HL-60 (cell line): ENCODE results near the gene AP2A2.

ENCODE experiments used
- DNase-seq, 2 experiments: peaks; one replicate each; pipeline ENCODE4 v3.0.0-alpha.2; 2010 to 2020; ENCODE audit warnings: low read depth in 1 of 2, low spot score in 1 of 2
- H3K27ac ChIP-seq: fragments of 250-450 bp; sonication (Bioruptor Pico); replicated peaks from 2 replicates; pipeline ENCODE4 v1.5.1; 2020; ENCODE audit warnings: mild to moderate bottlenecking, moderate library complexity
- H3K27me3 ChIP-seq: fragments of 250-450 bp; sonication (Bioruptor Pico); 2 replicates; pipeline ENCODE4 v1.5.1; 2021; ENCODE audit warnings: mild to moderate bottlenecking, moderate library complexity; ENCODE audit not compliant: insufficient read depth, poor library complexity, severe bottlenecking
- H3K4me3 ChIP-seq: replicated peaks from 2 replicates; pipeline ENCODE4 v1.5.1; 2011; ENCODE audit warnings: mild to moderate bottlenecking, control low read depth, low read length; ENCODE audit not compliant: insufficient read depth
- CTCF ChIP-seq: IDR thresholded peaks from one replicate; pipeline ENCODE4 v1.5.1; 2011; ENCODE audit warnings: low read length, control low read depth, inconsistent platforms; ENCODE audit not compliant: insufficient read depth
- GABPA ChIP-seq: IDR thresholded peaks from 2 replicates; pipeline ENCODE4 v1.6.1; 2012; ENCODE audit warnings: low read depth
- POLR2AphosphoS5 ChIP-seq: IDR thresholded peaks from 2 replicates; pipeline ENCODE4 v1.6.1; 2012; ENCODE audit warnings: low read depth
- SPI1 ChIP-seq: IDR thresholded peaks from 2 replicates; pipeline ENCODE4 v1.6.1; 2012; ENCODE audit warnings: low read depth, mild to moderate bottlenecking, borderline replicate concordance
- TF ChIP-seq, protein P1 (sequence below): IDR thresholded peaks from 2 replicates; pipeline ENCODE4 v1.6.1; 2012; ENCODE audit warnings: low read depth; ENCODE audit not compliant: insufficient replicate concordance

The AP2A2 gene

DNA sequence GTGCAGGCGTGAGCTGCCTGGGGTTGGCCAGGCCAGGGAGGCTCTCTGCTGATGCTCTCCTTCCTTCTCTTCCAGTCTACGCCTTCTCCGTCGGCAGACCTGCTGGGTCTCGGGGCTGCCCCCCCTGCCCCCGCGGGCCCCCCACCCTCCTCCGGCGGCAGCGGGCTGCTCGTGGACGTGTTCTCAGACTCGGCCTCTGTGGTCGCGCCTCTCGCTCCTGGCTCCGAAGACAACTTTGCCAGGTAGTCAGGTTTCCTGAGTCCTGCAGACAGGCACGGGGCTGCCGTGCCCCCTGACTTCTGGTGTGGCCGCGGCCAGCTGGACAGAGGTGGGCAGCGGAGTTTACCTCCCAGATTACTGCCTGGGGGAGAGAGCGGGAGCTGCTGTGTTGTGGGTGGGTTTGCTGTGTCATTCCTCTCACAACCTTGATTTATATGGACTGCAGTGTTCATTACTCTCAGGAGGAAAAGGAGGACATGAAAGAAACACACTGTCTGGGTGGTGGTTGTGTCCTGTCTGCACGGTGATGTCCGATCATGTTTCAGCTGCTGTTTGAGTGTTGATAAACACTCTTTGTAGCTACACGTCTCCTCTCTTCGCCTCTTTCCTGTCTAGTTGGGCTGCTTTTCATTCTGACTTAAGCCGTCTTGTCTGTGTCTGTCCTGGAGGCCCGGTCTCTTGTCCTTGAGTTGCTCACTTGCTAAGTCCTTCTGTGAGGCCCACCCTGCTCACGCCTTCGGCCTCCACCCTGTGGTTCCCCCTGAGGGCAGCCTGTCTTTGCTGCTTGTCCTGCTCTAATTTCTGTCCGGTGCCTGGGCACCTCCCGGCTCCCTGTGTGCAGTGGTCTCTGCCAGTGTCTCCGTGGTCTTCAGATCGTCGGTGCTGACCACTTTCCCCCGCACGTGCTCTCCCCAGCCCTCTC, 74.9 kb downstream of the AP2A2 start:
- DNase-seq: no peak
- no peak overlapping the region for H3K4me3 ChIP-seq
- no peak overlapping the region for H3K27ac ChIP-seq
- no peaks in the 10 kb centered on the region for H3K27me3 ChIP-seq
- TF ChIP-seq POLR2AphosphoS5 (no peak), SPI1 (no peak)
- TF ChIP-seq, protein P1, sequence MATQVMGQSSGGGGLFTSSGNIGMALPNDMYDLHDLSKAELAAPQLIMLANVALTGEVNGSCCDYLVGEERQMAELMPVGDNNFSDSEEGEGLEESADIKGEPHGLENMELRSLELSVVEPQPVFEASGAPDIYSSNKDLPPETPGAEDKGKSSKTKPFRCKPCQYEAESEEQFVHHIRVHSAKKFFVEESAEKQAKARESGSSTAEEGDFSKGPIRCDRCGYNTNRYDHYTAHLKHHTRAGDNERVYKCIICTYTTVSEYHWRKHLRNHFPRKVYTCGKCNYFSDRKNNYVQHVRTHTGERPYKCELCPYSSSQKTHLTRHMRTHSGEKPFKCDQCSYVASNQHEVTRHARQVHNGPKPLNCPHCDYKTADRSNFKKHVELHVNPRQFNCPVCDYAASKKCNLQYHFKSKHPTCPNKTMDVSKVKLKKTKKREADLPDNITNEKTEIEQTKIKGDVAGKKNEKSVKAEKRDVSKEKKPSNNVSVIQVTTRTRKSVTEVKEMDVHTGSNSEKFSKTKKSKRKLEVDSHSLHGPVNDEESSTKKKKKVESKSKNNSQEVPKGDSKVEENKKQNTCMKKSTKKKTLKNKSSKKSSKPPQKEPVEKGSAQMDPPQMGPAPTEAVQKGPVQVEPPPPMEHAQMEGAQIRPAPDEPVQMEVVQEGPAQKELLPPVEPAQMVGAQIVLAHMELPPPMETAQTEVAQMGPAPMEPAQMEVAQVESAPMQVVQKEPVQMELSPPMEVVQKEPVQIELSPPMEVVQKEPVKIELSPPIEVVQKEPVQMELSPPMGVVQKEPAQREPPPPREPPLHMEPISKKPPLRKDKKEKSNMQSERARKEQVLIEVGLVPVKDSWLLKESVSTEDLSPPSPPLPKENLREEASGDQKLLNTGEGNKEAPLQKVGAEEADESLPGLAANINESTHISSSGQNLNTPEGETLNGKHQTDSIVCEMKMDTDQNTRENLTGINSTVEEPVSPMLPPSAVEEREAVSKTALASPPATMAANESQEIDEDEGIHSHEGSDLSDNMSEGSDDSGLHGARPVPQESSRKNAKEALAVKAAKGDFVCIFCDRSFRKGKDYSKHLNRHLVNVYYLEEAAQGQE: no peak

DNA sequence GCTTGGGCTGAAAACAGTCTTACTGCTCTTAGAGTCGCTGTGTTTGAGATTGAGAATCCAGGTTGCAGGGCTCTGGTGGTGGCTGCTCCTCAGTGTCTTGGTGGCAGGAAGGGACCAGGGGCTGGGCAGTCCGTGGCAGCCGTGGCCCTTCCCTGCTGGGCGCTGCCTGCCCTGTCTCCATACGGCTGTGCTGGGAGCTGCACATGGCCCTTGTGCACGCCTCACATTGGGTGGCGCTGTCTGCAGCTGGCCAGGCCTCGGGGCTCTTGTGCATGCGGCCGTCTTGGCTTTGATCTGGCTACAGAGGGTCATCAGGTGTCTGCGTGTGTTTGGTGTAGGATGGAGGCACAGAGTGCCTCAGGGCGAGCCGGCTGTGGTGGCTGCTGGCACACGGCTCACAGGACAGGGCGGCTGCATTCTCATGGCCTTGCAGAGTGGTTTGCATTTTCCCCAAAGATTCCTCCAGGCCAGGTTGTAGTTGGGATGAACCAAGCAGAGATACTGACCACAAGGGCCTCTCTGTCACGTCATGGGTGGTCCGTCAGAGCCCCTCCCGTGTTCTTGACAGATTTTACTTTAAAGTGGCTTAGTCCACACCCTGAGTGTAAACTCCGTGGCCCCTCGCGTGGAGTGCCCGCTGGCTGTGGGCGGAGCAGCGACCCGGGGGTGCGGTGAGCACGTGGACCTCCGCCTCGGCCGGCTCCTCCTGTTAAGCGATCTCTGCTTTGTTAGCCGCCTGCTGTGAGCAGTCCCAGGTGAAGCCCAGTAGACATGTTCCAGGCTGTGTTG, 76.1 kb downstream of the AP2A2 start:
- Histone ChIP-seq H3K4me3 (no peak overlapping the region), H3K27me3 (no peaks in the 10 kb centered on the region), H3K27ac (no peak overlapping the region)
- TF ChIP-seq CTCF (no peak), POLR2AphosphoS5 (no peak), SPI1 (no peak), GABPA (no peak)
- TF ChIP-seq, protein P1: no peak
- no peak for DNase-seq

GRCh38 chr11:1002406-1002984, 76.8 kb downstream of the AP2A2 start:
- no peak overlapping the region for H3K4me3 ChIP-seq
- no peak overlapping the region for H3K27ac ChIP-seq
- no peak for DNase-seq
- no peak for TF ChIP-seq CTCF
- TF ChIP-seq GABPA: no peak
- TF ChIP-seq, protein P1: no peak
- TF ChIP-seq POLR2AphosphoS5: no peak
- TF ChIP-seq SPI1: no peak
- no peaks in the 10 kb centered on the region for H3K27me3 ChIP-seq
